Activated CD8-positive, alpha-beta memory T cell treated with anti-CD3 and anti-CD28 coated beads for 4 hours (primary cell): Measurements from ENCODE around the gene RBP2.
"Not testable (repeated sequence)": the region's sequence is repeated elsewhere in the genome, so short reads cannot be mapped to it uniquely, and the experiment has no call there.

ENCODE experiments used
- DNase-seq, 2 donors: peaks; one replicate each; pipeline ENCODE4 v3.0.0-alpha.2; 2020; ENCODE audit warnings: low read depth in 2 of 2

The RBP2 gene

GRCh38 chr3:139443186-139443585, 33.1 kb downstream of the RBP2 start:
- DNase-seq: no peak

GRCh38 chr3:139441656-139442055, 34.7 kb downstream of the RBP2 start:
- no peak for DNase-seq

DNA sequence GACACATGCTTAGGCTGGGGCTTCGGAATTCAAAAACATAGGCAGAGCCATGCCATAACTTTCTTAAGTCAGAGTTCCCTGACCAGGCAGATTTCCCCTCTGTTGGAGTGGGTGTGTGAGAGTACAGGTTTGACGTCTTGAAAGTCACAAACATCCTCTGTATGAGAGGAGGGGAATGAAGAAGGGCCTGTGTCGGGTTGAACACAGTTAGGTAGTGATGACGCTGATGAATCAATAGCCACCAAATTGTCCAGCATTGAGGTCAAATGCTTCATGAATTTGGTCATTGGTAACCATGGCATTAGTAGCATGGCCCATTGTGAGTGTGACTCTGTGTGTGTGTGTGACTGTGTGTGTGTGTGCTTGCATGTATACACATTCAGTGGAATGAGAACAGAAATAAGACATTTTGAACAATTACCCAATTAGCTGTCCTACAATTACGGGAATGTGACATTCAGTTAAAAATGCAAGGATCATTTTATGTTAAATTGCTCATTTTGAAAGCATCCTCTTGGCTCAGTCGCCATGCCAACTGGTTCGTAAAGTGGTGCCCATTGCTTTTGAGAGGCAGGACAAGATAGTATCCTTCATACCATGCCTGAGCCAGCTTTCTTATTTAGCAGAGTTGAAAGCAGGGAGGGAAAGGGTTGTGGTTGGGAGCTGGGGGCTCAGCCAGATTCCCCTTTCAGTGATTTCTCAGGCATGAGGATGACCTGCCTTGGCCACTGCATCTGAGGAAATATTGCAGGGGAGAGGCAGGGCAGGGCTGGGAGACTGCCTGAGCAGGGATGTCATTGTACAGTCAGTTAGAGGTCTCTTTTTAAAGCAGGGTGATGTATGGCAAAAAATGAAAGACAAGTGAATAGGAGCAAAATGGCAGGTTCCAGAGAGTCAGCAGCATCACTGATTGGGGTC, 35.4 kb downstream of the RBP2 start:
- no peak for DNase-seq

- no peak for DNase-seq
Measured at GRCh38 chr3:139439278-139439677, 37.0 kb downstream of the RBP2 start.

- DNase-seq: no peak
Measured at GRCh38 chr3:139434764-139435307, 41.5 kb downstream of the RBP2 start.

GRCh38 chr3:139434228-139434627, 42.1 kb downstream of the RBP2 start:
- DNase-seq: no peak

DNA sequence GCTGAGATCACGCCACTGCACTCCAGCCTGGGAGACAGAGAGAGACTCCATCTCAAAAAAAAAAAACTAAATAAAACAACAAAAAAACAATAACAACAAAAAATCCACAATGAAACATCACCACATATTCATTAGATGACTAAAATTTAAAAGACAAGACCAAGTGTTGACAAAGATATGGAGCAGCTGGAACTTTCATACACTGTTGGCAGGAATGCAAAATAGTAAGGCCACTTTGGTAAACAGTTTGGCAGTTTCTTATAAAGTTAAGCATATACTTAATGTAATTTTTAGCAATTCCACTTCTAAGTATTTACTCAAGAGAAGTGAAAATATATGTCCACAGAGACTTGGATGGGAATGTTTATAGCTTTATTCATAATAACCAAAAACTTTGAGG, 43.2 kb downstream of the RBP2 start:
- no peak for DNase-seq

DNA sequence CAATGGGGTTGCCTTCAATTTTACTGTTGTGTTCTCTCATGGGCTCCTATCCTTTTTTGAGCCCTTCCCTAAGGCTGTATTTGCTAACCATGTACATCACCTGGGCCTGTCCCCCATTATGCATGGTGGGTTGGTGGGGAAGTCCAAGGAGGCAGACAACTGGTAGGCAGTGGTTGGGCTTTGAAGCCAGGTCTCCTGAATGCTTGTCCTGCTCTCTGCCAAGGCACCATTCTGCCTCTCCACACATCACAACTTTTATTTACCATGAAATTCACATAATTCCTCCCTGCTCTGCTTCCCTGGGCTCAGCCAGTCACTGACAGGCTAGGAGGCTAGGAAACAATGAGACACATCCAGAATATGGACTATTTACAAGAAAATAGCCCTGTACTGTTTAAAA, 45.8 kb downstream of the RBP2 start:
- DNase-seq: no peak

DNA sequence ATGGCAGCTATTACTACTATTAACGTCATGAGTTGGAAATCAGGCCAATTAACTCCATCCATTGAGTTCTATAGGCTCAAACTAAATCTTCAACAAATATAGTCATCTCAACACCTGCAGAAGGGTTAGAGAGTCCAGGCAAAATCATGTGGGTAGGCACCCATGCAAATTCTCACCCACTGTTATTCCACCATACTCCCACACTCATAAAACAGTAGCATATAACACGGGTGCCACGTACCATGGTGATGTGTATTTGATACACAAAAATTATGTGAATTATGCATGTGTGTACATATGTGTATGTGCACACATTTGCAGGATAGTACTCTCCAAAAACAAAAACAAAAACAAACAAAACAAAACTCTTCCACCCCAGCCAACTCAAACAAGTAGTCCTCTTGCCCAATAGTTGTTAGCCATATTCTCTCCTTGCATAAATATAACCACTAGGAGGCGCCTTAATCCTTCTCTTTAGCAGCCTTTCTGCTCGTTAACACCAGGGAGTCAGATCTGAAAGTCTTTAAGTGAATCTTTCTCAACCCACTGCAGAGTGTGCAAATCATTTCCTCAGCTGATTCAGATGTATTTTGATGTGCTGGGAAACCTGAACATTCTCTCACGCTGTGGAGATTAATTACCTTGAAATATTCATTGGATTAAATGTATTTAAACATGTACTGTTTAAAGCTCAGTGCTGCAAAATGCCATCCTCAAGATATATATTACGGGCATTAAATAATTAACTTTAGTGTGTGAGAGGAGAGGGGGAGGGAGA, 48.8 kb downstream of the RBP2 start:
- DNase-seq: no peak

- no peak for DNase-seq
Measured at GRCh38 chr3:139425745-139426400, 50.4 kb downstream of the RBP2 start.

DNA sequence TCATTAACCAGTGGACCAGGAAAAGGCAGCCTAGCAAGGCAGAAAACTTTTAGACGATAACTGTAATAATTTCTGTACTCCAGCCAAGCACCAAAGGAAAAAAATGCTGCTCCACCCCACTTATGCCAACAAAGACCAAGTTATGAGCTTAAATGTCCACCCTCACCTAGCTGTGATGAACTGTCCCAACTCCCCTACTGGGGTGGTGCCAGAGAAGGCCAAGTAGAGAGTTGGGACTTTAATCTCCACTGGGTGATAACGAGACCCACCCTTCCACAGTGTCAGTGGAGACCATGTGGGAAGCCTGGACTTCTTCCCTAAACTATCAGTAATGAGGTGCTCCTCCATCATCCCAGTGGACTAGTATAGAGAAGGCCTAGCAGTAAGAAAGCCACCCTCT, 53.1 kb downstream of the RBP2 start:
- DNase-seq: no peak

DNA sequence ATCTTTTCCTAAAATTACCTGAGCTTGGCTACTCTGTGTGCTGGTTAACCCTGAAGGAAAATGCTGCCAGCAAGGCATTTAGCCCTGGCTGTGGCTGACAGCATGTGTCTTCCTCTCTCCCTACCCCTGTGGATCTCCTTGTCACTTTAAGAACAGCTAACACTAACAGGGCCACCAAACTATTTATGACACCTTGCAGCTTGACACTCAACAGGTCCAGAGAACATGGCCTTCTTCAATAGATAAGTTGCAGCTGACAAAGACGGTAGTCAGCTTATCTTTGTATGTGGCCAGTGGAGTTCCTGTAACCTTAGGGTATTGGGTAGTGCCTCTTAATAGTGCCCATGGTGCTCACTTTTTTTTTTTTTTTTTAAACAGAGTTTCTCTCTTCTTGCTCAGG, 54.9 kb downstream of the RBP2 start:
- DNase-seq: no peak

- DNase-seq: no peak
Measured at GRCh38 chr3:139421040-139421439, 55.3 kb downstream of the RBP2 start.

- DNase-seq: no peak
Measured at GRCh38 chr3:139418144-139418543, 58.2 kb downstream of the RBP2 start.

- DNase-seq: no peak
Measured at GRCh38 chr3:139416275-139416674, 60.0 kb downstream of the RBP2 start.

DNA sequence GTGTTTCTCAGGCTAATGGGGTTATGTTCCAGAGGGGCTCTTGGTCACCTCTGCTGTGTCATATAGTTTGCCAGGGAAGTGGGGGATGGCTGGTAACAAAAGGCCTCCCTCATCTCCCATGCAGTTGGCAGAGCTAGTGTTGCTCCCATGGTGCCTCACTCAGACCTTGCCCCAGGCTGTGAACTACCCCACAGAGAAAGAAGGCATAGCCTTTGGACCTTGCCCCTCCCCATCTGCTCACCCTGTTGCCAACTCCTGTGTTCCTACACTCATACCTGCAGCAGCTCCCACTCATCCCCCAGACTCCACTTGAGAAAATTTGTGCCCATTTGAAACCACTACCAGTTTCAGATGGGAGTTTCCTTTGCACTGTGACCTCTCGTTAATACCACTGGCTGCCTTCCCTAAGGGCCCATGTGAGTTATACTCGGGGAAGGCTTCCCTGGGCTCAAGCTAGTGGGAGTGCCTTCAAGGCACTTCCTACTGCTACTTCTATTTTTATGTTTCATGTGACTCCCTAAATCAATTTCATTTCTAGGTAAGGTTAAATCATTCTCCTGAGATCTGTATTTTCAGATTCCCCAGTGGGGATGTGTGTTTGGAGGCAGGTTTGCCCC, 61.6 kb downstream of the RBP2 start:
- no peak for DNase-seq

- DNase-seq: not testable (repeated sequence)
Measured at GRCh38 chr3:139412891-139413290, 63.4 kb downstream of the RBP2 start.
